GM19452 (cell line): ENCODE measurements around the gene CD8B2.
"Not testable (repeated sequence)": the region's sequence is repeated elsewhere in the genome, so short reads cannot be mapped to it uniquely, and the experiment has no call there.

Source experiments
- ATAC-seq: cut with Tn5 transposase; IDR thresholded peaks from one replicate; pipeline ENCODE4 v1.9.1; 2021; ENCODE audit not compliant: unreplicated experiment

CD8B2 gene

DNA sequence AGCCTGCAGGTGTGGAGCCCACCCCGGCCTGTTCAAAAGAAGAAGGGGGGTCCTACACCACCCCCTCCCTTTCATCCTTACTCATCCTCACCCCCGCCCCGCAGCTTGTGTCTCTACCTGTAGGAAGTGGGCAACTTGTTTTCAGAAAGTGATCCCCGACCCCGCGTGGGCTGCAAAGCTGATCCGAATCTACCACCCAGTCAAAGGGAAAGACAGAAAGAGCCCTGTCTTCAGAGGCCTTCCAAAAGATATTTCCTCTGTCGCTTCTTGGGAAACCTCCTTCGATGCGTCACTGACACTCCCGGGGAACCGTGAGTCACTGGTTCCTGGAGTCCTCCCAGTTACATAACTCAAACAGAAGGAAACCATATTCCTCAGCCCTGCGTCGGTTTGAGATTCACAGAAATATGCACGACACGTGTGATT, 24.3 kb downstream of the CD8B2 start:
- ATAC-seq = not testable (repeated sequence)

DNA sequence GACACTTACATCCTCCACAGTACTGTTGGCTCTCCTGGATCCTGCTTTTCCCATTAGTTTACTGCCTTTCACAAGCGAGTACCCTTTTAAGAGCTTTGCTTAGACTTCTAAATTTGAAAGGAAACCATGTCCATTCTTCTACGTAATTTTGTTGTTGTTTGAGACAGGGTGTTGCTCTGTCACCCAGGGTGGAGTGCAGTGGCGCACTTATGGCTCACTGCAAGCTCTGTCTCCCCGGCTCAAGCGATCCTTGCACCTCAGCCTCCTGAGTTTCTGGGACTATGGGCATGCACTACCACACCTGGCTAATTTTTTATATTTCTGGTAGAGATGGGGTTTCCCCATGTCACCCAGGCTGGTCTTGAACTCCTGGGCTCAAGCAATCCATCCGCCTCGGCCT, 24.8 kb downstream of the CD8B2 start:
- ATAC-seq = not testable (repeated sequence)

DNA sequence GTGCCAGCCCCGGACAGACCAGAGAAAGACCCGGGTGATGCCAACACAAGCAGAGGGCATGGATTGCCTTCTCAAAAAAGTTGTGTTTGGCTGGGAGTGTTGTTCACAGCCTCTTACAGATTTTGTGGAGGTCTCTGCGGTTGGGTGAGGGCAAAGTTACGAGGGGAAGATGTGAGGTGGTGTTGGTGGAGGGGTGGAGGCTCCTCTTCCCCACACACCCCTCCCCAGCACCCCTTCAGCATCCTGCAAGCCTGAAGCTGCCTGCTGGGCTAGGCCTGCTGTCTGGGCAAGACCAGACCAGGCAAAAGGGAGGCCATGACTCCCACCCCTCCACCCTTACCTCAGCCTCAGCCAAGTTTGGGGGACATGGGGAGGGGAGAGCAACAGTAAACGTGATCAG, 26.2 kb downstream of the CD8B2 start:
- not testable (repeated sequence) for ATAC-seq

DNA sequence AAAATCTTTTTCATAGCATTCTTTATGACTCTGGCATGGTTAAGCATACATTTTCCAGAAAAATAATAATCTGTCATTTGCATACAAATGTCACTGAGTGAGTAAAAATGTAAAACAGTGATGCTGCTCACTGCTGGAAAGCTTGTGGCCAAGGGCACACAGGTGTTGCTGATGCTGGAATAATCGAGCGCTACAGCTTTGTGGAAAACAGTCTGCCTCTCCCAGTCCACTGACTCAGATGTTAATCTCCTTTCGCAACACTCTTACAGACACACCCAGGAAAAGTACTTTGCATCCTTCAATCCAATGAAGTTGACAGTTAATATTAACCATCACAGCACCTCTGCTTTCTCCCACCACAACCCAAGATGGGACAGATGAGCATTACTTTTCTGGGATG, 27.7 kb downstream of the CD8B2 start:
- ATAC-seq = not testable (repeated sequence)

DNA sequence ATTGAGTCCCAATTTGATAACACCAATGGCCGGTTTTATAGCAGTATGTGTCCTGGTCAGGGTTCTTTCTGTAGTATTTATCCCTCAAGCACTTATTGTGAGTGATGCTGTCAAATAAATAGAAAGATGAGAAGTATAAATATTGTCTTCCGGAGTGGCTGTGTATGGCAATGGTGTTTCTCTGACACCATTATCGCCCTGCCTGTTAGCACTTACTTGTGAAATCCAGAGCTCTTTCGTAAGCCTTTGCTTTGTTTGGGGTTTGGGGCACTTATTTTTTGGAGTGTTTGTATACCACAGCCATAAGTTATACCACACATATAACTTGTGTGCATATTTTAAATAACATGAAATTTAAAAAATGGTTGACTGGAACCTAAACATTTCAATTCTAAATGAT, 29.3 kb downstream of the CD8B2 start:
- ATAC-seq = no peak

DNA sequence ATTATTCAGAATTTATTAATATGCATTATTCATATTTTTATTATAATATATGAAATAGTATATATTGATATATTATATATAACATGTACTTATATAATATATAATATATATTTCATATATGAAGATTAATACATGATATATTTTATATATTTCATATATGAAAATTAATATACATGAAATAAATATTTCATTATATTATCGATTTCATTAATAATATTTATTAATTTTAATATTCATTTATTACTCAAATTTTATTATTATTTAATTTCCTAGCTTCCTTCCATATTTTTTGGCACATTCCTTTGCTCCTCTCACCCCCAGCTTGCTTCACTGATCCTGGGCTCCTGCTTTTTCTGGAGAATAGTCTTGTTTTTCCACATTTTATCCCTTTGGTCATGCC, 29.7 kb downstream of the CD8B2 start:
- no peak for ATAC-seq

- no peak for ATAC-seq
These were observed 30.2 kb downstream of the CD8B2 start for GRCh38 chr2:106517329-106517728.

- ATAC-seq = no peak
These were observed 32.6 kb downstream of the CD8B2 start for GRCh38 chr2:106519767-106520166.

DNA sequence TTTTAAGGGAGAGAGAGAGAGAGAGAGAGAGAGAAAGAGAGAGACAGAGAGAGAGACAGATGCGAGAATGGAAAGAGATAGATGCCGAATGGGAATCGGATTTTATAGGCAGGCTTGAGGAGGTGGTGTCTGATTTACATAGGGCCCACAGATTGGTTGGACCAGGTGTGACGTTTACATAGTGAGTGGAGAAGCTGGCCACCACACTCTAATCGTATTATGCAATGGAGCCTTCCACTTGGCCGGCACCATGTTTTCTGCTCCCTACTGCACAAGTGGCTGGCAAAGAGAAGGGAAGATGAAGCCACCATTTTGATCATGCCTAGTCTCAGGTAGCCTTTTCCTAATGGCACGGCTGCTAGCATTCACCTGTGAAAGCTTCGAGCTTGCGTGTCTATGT, 33.9 kb downstream of the CD8B2 start:
- ATAC-seq = no peak

DNA sequence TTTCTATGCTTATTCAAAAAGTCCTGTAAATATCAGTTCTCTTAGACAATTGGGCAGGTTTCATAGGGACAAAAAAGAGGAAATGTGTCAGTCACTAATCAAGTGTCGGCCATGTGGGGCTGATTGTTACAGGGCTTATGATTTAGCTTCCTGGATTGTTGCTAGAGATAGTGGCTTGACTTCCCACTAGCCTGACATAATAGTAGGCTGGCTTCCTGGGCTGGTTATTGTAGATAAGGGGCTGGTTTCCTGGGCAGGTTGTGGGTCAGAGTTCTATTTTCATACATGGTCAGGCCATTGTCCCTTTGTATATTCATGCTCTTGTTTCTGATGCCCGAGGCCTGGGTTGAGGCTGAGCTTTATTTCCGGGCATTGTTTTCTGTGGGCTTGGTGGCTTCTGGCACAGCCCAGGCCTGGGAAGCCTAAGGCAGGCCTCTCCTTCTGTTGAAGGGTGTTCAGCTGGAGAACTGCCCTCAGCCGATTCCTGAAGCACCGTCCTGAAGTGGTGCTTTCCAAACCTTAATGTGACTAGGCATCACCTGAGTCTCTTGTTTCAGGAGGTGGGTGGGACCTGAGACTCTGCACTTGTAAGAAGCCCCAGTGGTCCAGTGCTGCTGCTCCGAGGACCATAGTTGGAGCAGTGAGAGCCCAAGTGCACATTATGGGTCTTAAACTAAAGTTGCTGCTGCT, 37.0 kb downstream of the CD8B2 start:
- ATAC-seq = no peak

DNA sequence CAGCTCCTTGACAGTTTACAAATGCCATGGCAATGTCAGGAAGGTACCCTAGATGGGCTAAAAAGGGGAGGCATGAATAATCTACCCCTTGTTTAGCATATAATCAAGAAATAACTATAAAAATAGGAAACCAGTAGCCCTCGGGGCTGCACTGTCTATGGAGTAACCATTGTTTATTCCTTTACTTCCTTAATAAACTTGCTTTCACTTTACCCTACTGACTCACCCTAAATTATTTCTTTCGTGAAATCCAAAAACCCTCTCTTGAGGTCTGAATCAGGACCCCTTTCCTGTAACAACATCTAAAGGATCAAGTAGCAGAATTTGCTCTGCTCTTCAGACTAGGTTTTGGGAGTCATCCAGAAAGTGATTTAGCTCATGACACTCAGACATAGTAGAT, 43.7 kb downstream of the CD8B2 start:
- no peak for ATAC-seq

GRCh38 chr2:106531676-106532214, 44.6 kb downstream of the CD8B2 start:
- no peak for ATAC-seq

DNA sequence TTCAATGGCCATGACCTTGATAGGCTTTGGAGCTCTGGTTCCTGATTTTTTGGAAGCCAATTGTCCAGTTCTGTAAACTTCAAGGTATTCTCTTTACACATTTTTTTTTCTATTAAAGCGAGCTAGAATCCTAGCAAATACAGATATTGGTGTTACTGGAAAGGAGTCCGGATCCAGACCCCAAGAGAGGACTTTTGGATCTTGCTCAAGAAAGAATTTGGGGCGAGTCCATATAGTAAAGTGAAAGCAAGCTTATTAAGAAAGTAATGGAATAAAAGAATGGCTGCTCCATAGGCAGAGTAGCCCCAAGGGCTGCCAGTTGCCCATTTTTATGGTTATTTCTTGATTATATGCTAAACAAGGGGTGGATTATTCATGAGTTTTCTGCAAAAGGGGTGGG, 45.1 kb downstream of the CD8B2 start:
- no peak for ATAC-seq

DNA sequence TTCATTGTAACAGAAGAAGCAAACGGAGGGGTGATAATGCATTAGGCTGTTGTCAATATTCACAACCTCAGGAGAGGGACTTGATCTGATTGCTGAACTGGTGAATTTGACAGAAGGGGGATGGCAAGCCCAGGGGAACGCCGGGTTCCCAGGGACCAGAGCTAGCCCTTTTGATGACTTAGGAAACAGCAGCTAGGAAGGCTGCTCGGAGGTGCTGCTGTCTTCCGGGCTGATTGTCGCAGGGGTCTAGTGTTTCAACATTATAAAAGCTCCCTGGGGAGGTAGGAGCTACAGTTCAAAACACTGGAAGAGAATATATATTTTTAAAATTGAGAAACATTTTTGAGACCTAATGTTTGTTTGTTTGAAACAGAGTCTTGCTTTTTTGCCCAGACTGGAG, 47.3 kb downstream of the CD8B2 start:
- ATAC-seq = no peak

DNA sequence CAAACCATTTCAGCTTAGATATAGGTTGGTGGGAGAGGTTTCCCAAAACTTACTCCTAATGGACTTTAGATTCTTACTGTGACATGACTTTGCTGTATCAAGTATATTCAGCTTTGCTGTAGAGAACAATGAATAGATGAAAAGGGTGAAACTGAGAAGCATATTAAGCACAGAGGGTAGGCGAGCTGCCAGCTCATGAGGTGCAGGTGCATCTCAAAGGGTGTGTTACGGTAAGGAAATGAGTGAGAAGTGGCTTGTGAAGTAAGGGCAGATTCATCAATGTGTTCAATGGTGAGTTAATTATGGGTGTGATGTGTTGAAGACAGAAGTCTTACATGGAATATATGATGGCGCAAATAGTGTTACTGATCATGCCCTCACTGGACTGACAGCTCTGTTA, 49.3 kb downstream of the CD8B2 start:
- no peak for ATAC-seq

DNA sequence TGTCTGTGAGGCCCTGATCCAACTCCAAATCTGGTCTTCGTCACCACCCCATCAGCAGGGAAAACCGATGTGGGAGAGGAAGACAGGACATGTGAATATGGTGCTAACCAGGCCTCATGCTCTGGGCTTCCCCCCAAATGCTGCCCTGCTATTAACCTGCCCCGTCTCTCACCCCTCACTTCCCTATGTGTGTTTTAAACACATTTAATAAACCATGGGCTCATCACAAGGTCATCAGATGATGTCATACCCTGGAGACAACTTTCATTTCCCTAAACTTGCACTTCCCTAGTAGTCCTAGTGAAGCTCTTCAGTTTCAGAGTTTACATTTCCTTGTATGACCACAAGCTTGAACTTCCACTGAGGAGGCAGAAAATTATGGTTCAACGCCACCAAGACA, 49.9 kb downstream of the CD8B2 start:
- ATAC-seq = no peak

DNA sequence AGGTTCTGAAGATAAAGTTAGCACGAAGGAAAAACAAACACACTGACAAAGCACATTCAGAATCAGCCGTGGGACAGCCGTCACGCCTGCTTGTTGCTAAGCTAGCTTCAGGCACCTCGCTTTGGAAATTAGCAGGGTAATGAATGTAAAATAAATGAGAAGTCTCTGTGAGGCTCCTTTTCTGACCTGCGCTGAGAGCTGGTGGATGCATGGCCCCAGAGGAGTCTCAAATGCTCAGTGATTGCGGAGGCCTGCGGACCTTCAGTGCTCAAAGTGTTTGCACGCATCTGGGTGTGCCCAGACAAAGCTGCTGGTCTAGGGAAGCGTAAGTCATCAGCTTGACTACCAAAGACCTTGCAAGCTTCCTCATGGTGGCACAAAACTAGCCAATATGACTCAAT, 50.6 kb downstream of the CD8B2 start:
- ATAC-seq = no peak

- no peak for ATAC-seq
These were observed 53.7 kb downstream of the CD8B2 start for GRCh38 chr2:106540886-106541285.

GRCh38 chr2:106541333-106541732, 54.2 kb downstream of the CD8B2 start:
- ATAC-seq = no peak

GRCh38 chr2:106542746-106543359, 55.7 kb downstream of the CD8B2 start:
- ATAC-seq = peak; percentile 95

DNA sequence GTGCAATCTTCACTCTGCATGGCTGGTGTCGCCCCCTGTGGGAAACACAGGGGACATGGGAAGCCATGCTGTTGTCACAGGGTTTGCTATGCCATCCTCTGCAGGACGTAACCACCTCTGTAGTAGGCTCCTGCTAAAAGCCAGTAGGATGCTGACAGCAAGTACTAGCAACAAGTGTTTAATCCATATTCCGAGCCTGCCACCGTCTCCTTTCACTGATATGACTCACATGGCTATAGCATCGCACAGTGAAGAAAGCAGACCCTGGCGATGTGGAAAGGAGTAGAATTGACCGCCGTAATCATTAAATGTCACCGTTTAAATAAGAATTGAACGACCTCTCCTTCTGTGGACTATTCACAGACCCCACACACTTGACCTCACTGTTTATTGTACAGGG, 57.8 kb downstream of the CD8B2 start:
- no peak for ATAC-seq

GRCh38 chr2:106546391-106546990, 59.3 kb downstream of the CD8B2 start:
- ATAC-seq = no peak
